Astrocyte (in vitro differentiated cells and primary cell): ENCODE measurements around the gene MED13L. TPM values are rescaled to one million over a fixed set of nuclear protein-coding genes. Genes with fewer than 3 reads are reported as not detected.

Source experiments
- DNase-seq: peaks from one replicate; pipeline ENCODE4 v3.0.0-alpha.2; 2010; ENCODE audit warnings: low read depth
- FAIRE-seq: peaks from 2 replicates; lab custom pipeline; 2011; peaks lifted over from hg19 to GRCh38; lab: Jason Lieb, UNC
- H2AFZ ChIP-seq: 2 replicates; pipeline ENCODE4 v1.6.0; 2012; ENCODE audit warnings: low read depth, low read length, inconsistent platforms
- H3K27ac ChIP-seq: 2 replicates; pipeline ENCODE4 v1.5.1; 2011; ENCODE audit warnings: low read depth, low read length, inconsistent platforms
- H3K27me3 ChIP-seq: 2 replicates; pipeline ENCODE4 v1.6.0; 2011; ENCODE audit warnings: low read length, inconsistent platforms; ENCODE audit not compliant: insufficient read depth
- H3K36me3 ChIP-seq: 2 replicates; pipeline ENCODE4 v1.5.1; 2011; ENCODE audit warnings: low read length, inconsistent platforms; ENCODE audit not compliant: insufficient read depth
- H3K4me1 ChIP-seq: 2 replicates; pipeline ENCODE4 v1.5.1; 2011; ENCODE audit warnings: low read length, inconsistent platforms; ENCODE audit not compliant: insufficient read depth
- H3K4me2 ChIP-seq: 2 replicates; pipeline ENCODE4 v1.6.0; 2012; ENCODE audit warnings: low read length, inconsistent platforms
- H3K4me3 ChIP-seq: 2 replicates; pipeline ENCODE4 v1.5.1; 2011; ENCODE audit warnings: low read depth, mild to moderate bottlenecking, low read length, inconsistent platforms; ENCODE audit not compliant: insufficient read depth
- H3K79me2 ChIP-seq: 2 replicates; pipeline ENCODE4 v1.6.0; 2012; ENCODE audit warnings: mild to moderate bottlenecking, low read length, inconsistent platforms; ENCODE audit not compliant: insufficient read depth
- H3K9ac ChIP-seq: 2 replicates; pipeline ENCODE4 v1.6.0; 2012; ENCODE audit warnings: mild to moderate bottlenecking, low read length, inconsistent platforms
- H3K9me3 ChIP-seq: 2 replicates; pipeline ENCODE4 v1.5.1; 2012; ENCODE audit warnings: low read depth, mild to moderate bottlenecking, low read length, inconsistent platforms; ENCODE audit not compliant: insufficient read depth
- H4K20me1 ChIP-seq: 2 replicates; pipeline ENCODE4 v1.6.0; 2012; ENCODE audit warnings: low read length, inconsistent platforms; ENCODE audit not compliant: insufficient read depth
- H3K27ac Mint-ChIP-seq: one replicate; pipeline ENCODE4 v1.8.0; 2021; ENCODE audit warnings: mild to moderate bottlenecking, mixed read lengths; ENCODE audit not compliant: unreplicated experiment
- H3K27me3 Mint-ChIP-seq: one replicate; pipeline ENCODE4 v1.8.0; 2021; ENCODE audit warnings: low read depth, mixed read lengths; ENCODE audit not compliant: unreplicated experiment
- H3K36me3 Mint-ChIP-seq: one replicate; pipeline ENCODE4 v1.8.0; 2021; ENCODE audit warnings: low read depth, mixed read lengths; ENCODE audit not compliant: unreplicated experiment
- H3K4me1 Mint-ChIP-seq: one replicate; pipeline ENCODE4 v1.8.0; 2021; ENCODE audit warnings: low read depth, mixed read lengths; ENCODE audit not compliant: unreplicated experiment
- H3K4me3 Mint-ChIP-seq: one replicate; pipeline ENCODE4 v1.8.0; 2021; ENCODE audit warnings: mild to moderate bottlenecking, moderate library complexity, mixed read lengths; ENCODE audit not compliant: unreplicated experiment
- H3K9me3 Mint-ChIP-seq: one replicate; pipeline ENCODE4 v1.8.0; 2021; ENCODE audit warnings: mild to moderate bottlenecking, mixed read lengths; ENCODE audit not compliant: unreplicated experiment
- EZH2 ChIP-seq: IDR thresholded peaks from 2 replicates; pipeline ENCODE4 v1.6.1; 2012; ENCODE audit warnings: mild to moderate bottlenecking, low read length, inconsistent platforms; ENCODE audit not compliant: insufficient read depth
- total RNA-seq: library from RNA; stranded (reverse); gene quantifications from 2 replicates; pipeline ENCODE4 v1.2.1, GENCODE V29; 2021
- TF ChIP-seq, protein P1 (sequence below): IDR thresholded peaks from 2 replicates; pipeline ENCODE4 v1.5.1; 2011; ENCODE audit warnings: low read depth, mild to moderate bottlenecking, inconsistent platforms, low read length, moderate library complexity; ENCODE audit not compliant: insufficient read depth

The MED13L gene
- total RNA-seq, 1 donor from 2014 or later: 153 TPM

DNA sequence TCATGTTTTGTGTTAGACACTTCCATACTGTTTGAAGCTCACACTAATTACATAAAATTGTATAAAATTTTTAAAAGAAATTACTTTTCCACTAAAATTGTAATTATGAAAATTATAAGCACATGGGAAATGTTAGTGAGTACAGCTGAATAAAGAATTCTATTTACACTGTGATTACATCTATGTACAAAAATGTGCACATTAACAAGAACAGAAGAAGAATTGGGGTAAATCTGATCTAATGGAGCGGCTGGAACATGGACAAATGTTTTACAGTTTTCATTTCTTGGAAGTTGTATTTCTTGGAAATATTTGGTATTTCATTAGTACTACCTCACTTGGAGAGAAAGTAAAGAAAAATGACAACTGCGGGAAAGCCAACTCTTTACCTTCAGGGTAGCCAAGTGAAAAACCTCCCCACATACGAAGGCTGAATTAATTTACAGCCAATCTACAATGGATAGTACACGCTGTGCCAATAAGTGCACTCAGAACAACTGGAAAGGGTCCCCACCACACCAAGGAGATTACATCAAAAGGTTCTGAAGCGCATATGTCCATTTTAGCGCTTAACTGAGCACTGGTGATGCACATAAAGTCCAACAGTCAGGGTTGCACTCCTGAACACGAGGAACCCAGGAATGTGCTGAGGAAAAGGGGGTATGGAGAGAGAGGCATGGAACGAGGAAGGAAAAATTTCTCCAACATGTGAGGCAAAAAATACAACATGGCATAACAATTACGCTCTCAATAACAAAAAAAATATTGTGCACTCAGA is 17.5 kb downstream of the MED13L start:
- Histone ChIP-seq H2AFZ (no peak overlapping the region), H4K20me1 (peaks cover 93% of the 10 kb centered on the region), H3K4me2 (no peak overlapping the region), H3K27ac (no peak overlapping the region), H3K79me2 (peaks cover 100% of the 10 kb centered on the region), H3K4me3 (no peak overlapping the region), H3K9ac (no peak overlapping the region), H3K9me3 (no peaks in the 10 kb centered on the region), H3K27me3 (no peaks in the 10 kb centered on the region), H3K4me1 (no peaks in the 10 kb centered on the region), H3K36me3 (no peaks in the 10 kb centered on the region)
- FAIRE-seq: no peak
- Mint-ChIP-seq H3K4me3 (no peak overlapping the region), H3K9me3 (no peaks in the 10 kb centered on the region), H3K27ac (no peak overlapping the region), H3K4me1 (peaks cover 50% of the 10 kb centered on the region), H3K36me3 (no peaks in the 10 kb centered on the region), H3K27me3 (no peaks in the 10 kb centered on the region)
- TF ChIP-seq EZH2: no peak
- TF ChIP-seq, protein P1, sequence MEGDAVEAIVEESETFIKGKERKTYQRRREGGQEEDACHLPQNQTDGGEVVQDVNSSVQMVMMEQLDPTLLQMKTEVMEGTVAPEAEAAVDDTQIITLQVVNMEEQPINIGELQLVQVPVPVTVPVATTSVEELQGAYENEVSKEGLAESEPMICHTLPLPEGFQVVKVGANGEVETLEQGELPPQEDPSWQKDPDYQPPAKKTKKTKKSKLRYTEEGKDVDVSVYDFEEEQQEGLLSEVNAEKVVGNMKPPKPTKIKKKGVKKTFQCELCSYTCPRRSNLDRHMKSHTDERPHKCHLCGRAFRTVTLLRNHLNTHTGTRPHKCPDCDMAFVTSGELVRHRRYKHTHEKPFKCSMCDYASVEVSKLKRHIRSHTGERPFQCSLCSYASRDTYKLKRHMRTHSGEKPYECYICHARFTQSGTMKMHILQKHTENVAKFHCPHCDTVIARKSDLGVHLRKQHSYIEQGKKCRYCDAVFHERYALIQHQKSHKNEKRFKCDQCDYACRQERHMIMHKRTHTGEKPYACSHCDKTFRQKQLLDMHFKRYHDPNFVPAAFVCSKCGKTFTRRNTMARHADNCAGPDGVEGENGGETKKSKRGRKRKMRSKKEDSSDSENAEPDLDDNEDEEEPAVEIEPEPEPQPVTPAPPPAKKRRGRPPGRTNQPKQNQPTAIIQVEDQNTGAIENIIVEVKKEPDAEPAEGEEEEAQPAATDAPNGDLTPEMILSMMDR: no peak
- no peak for DNase-seq

DNA sequence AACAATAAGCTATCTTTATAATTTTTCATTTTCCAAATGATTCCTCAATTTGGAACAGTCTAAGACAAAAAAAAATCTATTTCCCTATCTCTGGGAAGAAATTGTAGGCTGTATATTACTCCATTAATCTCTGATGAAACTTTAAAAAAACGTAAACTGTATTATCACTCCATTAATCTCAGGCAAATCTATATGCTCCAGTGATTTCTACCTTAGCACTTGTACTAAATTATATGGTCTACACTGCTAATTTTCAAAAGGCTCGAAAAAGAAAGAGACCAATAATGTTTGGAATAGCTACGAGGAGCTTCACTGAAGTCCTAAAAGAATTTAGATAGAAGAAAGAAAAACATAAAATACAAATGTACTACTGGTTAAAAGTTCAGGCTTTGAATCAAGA is 19.7 kb downstream of the MED13L start:
- TF ChIP-seq, protein P1: no peak
- TF ChIP-seq EZH2: no peak
- Histone ChIP-seq H3K4me3 (no peak overlapping the region), H2AFZ (no peak overlapping the region), H3K9ac (no peak overlapping the region), H3K27me3 (no peaks in the 10 kb centered on the region), H3K4me1 (no peaks in the 10 kb centered on the region), H3K9me3 (no peaks in the 10 kb centered on the region), H3K27ac (no peak overlapping the region), H3K36me3 (no peaks in the 10 kb centered on the region), H3K79me2 (peaks cover 100% of the 10 kb centered on the region), H4K20me1 (peaks cover 95% of the 10 kb centered on the region), H3K4me2 (no peak overlapping the region)
- Mint-ChIP-seq H3K36me3 (no peaks in the 10 kb centered on the region), H3K27ac (no peak overlapping the region), H3K9me3 (no peaks in the 10 kb centered on the region), H3K4me3 (no peak overlapping the region), H3K4me1 (peaks cover 35% of the 10 kb centered on the region), H3K27me3 (no peaks in the 10 kb centered on the region)
- FAIRE-seq: no peak
- DNase-seq: no peak

DNA sequence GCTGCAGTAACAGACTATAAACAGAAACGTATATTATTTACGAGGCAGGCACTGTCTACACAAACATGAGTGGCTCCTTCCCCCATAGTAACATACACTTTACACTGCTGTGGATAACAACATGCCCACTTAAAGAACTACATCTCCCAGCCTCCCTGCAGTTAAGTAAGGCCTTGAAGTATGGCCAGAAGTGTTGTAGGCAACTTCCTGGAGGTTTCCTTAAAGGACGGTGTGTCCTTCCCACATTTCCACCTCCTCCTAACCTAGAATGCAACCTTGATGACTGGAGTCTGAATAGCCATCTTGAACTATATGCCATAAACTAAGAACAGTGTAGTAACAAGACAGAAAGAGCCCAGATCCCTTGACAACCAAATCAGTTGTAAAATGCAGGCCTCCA is 20.3 kb downstream of the MED13L start:
- Mint-ChIP-seq H3K4me3 (no peak overlapping the region), H3K4me1 (peaks cover 35% of the 10 kb centered on the region), H3K27me3 (no peaks in the 10 kb centered on the region), H3K27ac (peak overlapping the region; percentile 28), H3K9me3 (no peaks in the 10 kb centered on the region), H3K36me3 (no peaks in the 10 kb centered on the region)
- Histone ChIP-seq H3K27ac (no peak overlapping the region), H3K9me3 (no peaks in the 10 kb centered on the region), H3K36me3 (no peaks in the 10 kb centered on the region), H3K79me2 (peaks cover 100% of the 10 kb centered on the region), H3K4me2 (no peak overlapping the region), H3K27me3 (no peaks in the 10 kb centered on the region), H2AFZ (no peak overlapping the region), H3K4me3 (no peak overlapping the region), H4K20me1 (peaks cover 95% of the 10 kb centered on the region), H3K9ac (no peak overlapping the region), H3K4me1 (no peaks in the 10 kb centered on the region)
- DNase-seq: no peak
- no peak for FAIRE-seq
- TF ChIP-seq EZH2: no peak
- TF ChIP-seq, protein P1: no peak
